Fibroblast of the aortic adventitia (primary cell): ENCODE measurements around the gene LIMS2. TPM values are rescaled to one million over a fixed set of nuclear protein-coding genes. Genes with fewer than 3 reads are reported as not detected.

Experiments
- DNase-seq: peaks from one replicate; pipeline ENCODE4 v3.0.0-alpha.2; 2010; ENCODE audit warnings: low read depth
- H3K4me3 ChIP-seq: 2 replicates; pipeline ENCODE4 v1.5.1; 2011; ENCODE audit warnings: low read depth, mild to moderate bottlenecking, control low read depth, low read length, moderate library complexity
- CTCF ChIP-seq: IDR thresholded peaks from 2 replicates; pipeline ENCODE4 v1.5.1; 2011; ENCODE audit warnings: mild to moderate bottlenecking, low read length, control low read depth, inconsistent platforms; ENCODE audit not compliant: insufficient read depth
- total RNA-seq: library from RNA; depleted of rRNA; stranded (reverse); fragments of >200 nt; gene quantifications from 2 replicates; pipeline ENCODE4 v1.2.3, GENCODE V29; 2012; ENCODE audit warnings: low replicate concordance

The LIMS2 gene
- total RNA-seq, 1 donor: 7.8 TPM

- no peak for TF ChIP-seq CTCF
- H3K4me3 ChIP-seq: no peak overlapping the region
- DNase-seq: no peak
Observed at GRCh38 chr2:127715778-127716449, 40.6 kb upstream of the LIMS2 start.

DNA sequence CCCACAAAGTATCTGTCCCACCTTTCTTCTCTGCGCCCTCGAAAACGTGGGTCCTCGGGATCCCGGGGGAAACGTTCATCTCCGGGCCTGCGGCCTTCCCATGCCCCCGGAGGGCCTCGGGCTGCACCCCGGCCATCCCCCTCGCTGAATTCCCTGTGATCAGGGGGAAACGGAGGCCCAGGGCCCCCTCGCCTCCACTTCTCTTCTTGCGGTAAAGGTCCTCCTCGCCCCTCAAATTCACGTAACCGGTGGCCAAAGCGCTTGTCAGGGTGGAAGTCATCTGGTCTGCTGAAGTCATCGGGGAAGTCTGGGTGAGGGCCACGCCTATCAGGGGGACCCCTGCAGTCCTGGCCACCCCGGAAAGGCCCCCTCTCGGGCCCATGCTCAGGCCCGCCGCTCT is 38.2 kb upstream of the LIMS2 start:
- no peak for DNase-seq
- no peak overlapping the region for H3K4me3 ChIP-seq
- no peak for TF ChIP-seq CTCF

- DNase-seq: no peak
- no peak for TF ChIP-seq CTCF
- H3K4me3 ChIP-seq: no peak overlapping the region
Observed at GRCh38 chr2:127712999-127713398, 37.7 kb upstream of the LIMS2 start.

- TF ChIP-seq CTCF: no peak
- DNase-seq: no peak
- no peak overlapping the region for H3K4me3 ChIP-seq
Observed at GRCh38 chr2:127709336-127709735, 34.0 kb upstream of the LIMS2 start.

DNA sequence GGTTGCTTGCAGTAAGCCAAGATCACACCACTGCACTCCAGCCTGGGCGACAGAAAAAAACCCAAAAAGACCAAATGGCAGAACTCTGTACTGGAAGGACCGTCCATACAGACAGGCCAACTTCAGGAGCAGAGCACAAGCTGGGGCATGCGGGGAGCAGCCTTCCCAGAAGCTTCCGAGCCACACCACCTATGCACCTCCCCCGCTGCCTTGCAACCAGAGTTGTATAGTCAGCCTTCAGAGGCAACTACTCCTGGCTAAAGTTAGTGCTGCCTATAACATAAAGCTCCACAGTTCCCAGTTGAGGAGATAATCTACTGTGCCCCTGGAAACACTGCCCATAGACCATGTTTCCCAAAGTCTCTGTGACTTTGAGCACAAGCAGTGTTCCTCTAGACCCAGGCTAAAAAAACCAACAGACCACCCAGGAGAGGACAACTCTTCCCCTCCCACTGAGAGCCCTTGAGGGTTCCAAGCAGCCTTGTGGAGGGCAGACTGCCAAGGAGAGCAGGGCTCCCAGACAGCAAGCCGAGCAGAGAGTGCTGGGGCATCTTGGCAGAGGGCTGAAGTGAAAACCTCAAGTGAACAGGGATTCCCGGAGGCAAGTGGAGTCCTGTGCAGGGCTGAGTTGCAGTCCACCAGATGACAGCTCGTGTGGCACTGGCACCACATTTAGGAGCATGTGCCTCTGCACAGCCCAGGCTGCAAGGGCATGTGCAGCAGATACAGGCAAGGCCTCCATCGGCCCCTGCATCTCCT is 32.7 kb upstream of the LIMS2 start:
- peak; percentile 39 for DNase-seq
- TF ChIP-seq CTCF: no peak

DNA sequence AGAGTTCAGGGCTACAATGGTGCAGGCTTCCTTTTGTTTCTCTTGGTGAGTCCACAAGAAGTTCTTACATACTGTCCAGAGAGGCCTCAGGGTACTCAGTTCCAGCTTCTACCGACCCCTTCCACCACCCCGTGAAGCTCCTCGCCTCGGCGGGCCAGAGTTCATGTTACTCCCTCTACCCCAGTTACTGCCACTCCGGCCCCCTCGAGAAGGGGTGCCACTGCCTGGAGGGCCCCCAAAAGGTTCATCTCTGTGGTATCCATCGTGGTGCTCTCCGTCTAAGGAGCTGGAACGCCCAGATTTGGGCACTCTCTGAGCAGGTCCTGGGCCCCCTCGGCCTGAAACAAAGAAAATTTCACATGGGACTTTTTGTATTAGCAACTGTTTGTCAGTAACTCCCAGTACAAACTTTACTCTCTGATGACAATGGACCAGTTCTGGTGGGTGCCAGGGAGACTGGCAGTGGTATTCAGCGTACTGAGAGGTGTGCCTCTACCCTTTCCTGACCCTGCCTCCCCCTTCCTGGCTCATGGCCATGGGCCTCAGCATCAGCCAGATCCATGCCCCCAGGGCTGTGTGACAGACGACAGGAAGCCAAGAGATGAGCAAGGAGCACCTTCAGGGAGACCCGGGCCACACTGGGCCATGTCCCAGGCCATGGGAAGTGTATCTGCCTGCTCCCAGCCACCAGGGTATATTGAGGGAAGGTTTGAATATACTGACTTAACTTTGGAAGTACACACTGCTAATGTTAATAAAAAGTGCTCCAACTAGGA is 31.1 kb upstream of the LIMS2 start:
- no peak for TF ChIP-seq CTCF
- no peak for DNase-seq
- no peak overlapping the region for H3K4me3 ChIP-seq

More for the DNA sequence above, 32.7 kb upstream of the LIMS2 start:
- no peak overlapping the region for H3K4me3 ChIP-seq
